CD8-positive, alpha-beta memory T cell (primary cell): Measurements from ENCODE around the gene DGKB. TPM values are rescaled to one million over a fixed set of nuclear protein-coding genes. Genes with fewer than 3 reads are reported as not detected.

Source experiments
- CTCF ChIA-PET: fragments of 350-600 bp; sonication (Branson Sonifier 250); formaldehyde crosslinking; loops from one replicate; lab custom pipeline; 2021; ENCODE audit warnings: antibody characterized with exemption; lab: Charles Lee
- POLR2A ChIA-PET: fragments of 350-600 bp; sonication (Branson Sonifier 250); formaldehyde crosslinking; loops from one replicate; lab custom pipeline; 2021; ENCODE audit warnings: antibody characterized with exemption; lab: Charles Lee
- DNase-seq, 5 donors: peaks; one replicate each; pipeline versions ENCODE4 v3.0.0 to v3.0.0-alpha.2; 2020 to 2022; ENCODE audit warnings: mixed read lengths in 1 of 5
- H3K27ac ChIP-seq: one replicate; pipeline ENCODE4 v1.7.0; 2013; ENCODE audit warnings: low read depth, mild to moderate bottlenecking, low read length, moderate library complexity
- H3K27me3 ChIP-seq: 2 replicates; pipeline ENCODE4 v1.7.0; 2013; ENCODE audit warnings: low read length, mild to moderate bottlenecking; ENCODE audit not compliant: insufficient read depth, poor library complexity, severe bottlenecking
- H3K36me3 ChIP-seq: 2 replicates; pipeline ENCODE4 v1.7.0; 2013; ENCODE audit warnings: mild to moderate bottlenecking, low read length, moderate library complexity; ENCODE audit not compliant: insufficient read depth
- H3K4me1 ChIP-seq: 2 replicates; pipeline ENCODE4 v1.7.0; 2013; ENCODE audit warnings: mild to moderate bottlenecking, low read length, moderate library complexity; ENCODE audit not compliant: insufficient read depth
- H3K4me3 ChIP-seq: 2 replicates; pipeline ENCODE4 v1.7.0; 2013; ENCODE audit warnings: mild to moderate bottlenecking, low read length
- H3K9me3 ChIP-seq: 2 replicates; pipeline ENCODE4 v1.7.0; 2013; ENCODE audit warnings: mild to moderate bottlenecking, low read length
- H3K27ac Mint-ChIP-seq, 8 donors: one replicate each; pipeline ENCODE4 v1.8.0; 2020 to 2021; ENCODE audit warnings: mixed read lengths in 8 of 8, mild to moderate bottlenecking in 6 of 8, inconsistent platforms in 3 of 8, moderate library complexity in 3 of 8
- H3K27me3 Mint-ChIP-seq, 2 donors: one replicate each; pipeline ENCODE4 v1.8.0; 2020 to 2021; ENCODE audit warnings: mixed read lengths in 2 of 2, mild to moderate bottlenecking in 1 of 2, moderate library complexity in 1 of 2
- H3K36me3 Mint-ChIP-seq, 3 donors: one replicate each; pipeline ENCODE4 v1.8.0; 2020 to 2021; ENCODE audit warnings: mixed read lengths in 3 of 3, inconsistent platforms in 1 of 3, mild to moderate bottlenecking in 1 of 3
- H3K4me1 Mint-ChIP-seq, 3 donors: one replicate each; pipeline ENCODE4 v1.8.0; 2020 to 2021; ENCODE audit warnings: mixed read lengths in 3 of 3, inconsistent platforms in 1 of 3, mild to moderate bottlenecking in 1 of 3
- H3K4me3 Mint-ChIP-seq, 7 donors: one replicate each; pipeline ENCODE4 v1.8.0; 2020 to 2021; ENCODE audit warnings: mixed read lengths in 7 of 7, mild to moderate bottlenecking in 6 of 7, moderate library complexity in 4 of 7, inconsistent platforms in 2 of 7
- H3K9me3 Mint-ChIP-seq, 5 donors: one replicate each; pipeline ENCODE4 v1.8.0; 2020 to 2022; ENCODE audit warnings: mixed read lengths in 5 of 5, mild to moderate bottlenecking in 3 of 5, moderate library complexity in 2 of 5, inconsistent platforms in 1 of 5
- polyA plus RNA-seq: library from polyadenylated mRNA; unstranded; fragments of 300-500 nt; fragmentation: Illumina TruSeq; gene quantifications from one replicate; pipeline ENCODE4 v1.2.3, GENCODE V29; 2021
- total RNA-seq, 2 experiments: library from RNA; stranded (reverse); gene quantifications; one replicate each; pipeline ENCODE4 v1.2.3, GENCODE V29; 2021

The DGKB gene
- total and polyA plus RNA-seq, 3 experiments from 2014 or later, result not detected

DNA sequence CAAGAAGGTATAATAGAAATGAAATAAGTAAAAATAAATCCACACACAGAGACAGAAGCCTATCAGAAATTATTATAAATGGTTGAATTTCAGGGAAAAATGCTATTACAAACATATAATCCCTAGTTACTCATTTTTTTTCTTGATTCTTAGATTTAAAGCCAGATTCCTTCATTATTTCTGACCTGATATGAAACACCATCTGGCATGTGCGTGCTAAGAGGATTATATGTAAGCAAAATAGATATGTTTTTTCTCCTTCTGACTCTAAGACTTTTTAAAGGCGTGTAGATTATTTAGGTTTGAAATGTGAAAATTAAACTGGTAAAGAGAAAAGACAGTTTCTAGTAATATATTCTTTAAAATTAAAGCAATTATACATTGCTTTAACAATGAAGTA lies 676.4 kb downstream of the DGKB start:
- Mint-ChIP-seq H3K36me3 (no peaks in the 10 kb centered on the region), H3K9me3 (peaks cover 0 to 2% (median 0%) of the 10 kb centered on the region in 5 donors), H3K27ac (no peak overlapping the region), H3K4me1 (peaks cover 0 to 4% (median 0%) of the 10 kb centered on the region in 3 donors), H3K4me3 (no peak overlapping the region), H3K27me3 (peaks cover 2 to 7% of the 10 kb centered on the region in 2 donors)
- no peak for DNase-seq
- Histone ChIP-seq H3K36me3 (no peaks in the 10 kb centered on the region), H3K27ac (no peak overlapping the region), H3K9me3 (no peaks in the 10 kb centered on the region), H3K4me1 (no peaks in the 10 kb centered on the region), H3K27me3 (no peaks in the 10 kb centered on the region), H3K4me3 (no peak overlapping the region)
- ChIA-PET POLR2A (no interaction called here), CTCF (no interaction called here)

DNA sequence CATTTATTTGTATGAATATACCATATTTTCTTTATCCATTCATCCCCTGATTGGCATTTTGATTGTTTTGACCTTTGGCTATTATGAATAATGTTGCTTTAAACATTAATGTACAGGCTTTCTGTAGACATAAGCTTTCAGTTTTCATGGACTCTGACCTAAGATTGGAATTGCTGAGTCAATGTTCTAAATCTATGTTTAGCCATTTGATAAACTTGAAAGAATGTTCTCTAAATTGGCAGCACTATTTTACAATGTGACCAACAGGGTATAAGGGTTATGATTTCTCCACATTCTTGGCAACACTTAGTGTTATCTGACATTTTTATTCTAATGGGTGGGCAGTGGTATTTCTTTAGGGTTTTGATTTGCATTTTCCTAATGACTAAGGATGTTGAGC lies 683.4 kb downstream of the DGKB start:
- DNase-seq, result no peak
- no peaks in the 10 kb centered on the region for H3K36me3 ChIP-seq
- Mint-ChIP-seq H3K27ac (no peak overlapping the region), H3K36me3 (no peaks in the 10 kb centered on the region), H3K9me3 (peaks cover 0 to 2% (median 0%) of the 10 kb centered on the region in 5 donors), H3K4me3 (no peak overlapping the region), H3K27me3 (peaks cover 0 to 2% of the 10 kb centered on the region in 2 donors), H3K4me1 (peaks cover 0 to 4% (median 0%) of the 10 kb centered on the region in 3 donors)
- no peak overlapping the region for H3K27ac ChIP-seq
- no peak overlapping the region for H3K4me3 ChIP-seq
- ChIA-PET POLR2A (no interaction called here), CTCF (no interaction called here)
- H3K4me1 ChIP-seq, result no peaks in the 10 kb centered on the region
- no peaks in the 10 kb centered on the region for H3K9me3 ChIP-seq
- no peaks in the 10 kb centered on the region for H3K27me3 ChIP-seq

DNA sequence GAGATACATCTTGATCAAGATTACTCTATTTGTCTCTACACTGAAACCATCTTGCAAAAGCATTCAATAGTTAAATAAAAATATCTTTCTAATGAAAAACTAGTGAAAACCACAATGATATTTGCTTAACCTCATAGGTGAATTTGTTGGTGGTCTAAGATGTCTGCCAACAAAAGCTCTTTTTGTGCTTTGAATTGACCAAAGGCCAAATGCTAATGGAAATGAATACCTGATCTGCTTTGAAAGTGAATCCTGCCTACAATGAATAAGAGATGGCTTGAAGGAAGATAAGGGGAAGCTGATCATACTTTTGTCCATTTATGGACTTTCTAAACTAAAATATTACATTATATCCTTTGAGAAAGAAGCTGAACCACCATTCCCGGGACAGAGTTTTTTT lies 684.2 kb downstream of the DGKB start:
- Mint-ChIP-seq H3K27me3 (no peaks in the 10 kb centered on the region), H3K36me3 (no peaks in the 10 kb centered on the region), H3K4me3 (no peak overlapping the region), H3K4me1 (peaks cover 0 to 4% (median 0%) of the 10 kb centered on the region in 3 donors), H3K9me3 (no peaks in the 10 kb centered on the region), H3K27ac (no peak overlapping the region)
- Histone ChIP-seq H3K4me3 (no peak overlapping the region), H3K27ac (no peak overlapping the region), H3K9me3 (no peaks in the 10 kb centered on the region), H3K27me3 (no peaks in the 10 kb centered on the region), H3K4me1 (no peaks in the 10 kb centered on the region), H3K36me3 (no peaks in the 10 kb centered on the region)
- ChIA-PET POLR2A (no interaction called here), CTCF (no interaction called here)
- DNase-seq, result no peak

DNA sequence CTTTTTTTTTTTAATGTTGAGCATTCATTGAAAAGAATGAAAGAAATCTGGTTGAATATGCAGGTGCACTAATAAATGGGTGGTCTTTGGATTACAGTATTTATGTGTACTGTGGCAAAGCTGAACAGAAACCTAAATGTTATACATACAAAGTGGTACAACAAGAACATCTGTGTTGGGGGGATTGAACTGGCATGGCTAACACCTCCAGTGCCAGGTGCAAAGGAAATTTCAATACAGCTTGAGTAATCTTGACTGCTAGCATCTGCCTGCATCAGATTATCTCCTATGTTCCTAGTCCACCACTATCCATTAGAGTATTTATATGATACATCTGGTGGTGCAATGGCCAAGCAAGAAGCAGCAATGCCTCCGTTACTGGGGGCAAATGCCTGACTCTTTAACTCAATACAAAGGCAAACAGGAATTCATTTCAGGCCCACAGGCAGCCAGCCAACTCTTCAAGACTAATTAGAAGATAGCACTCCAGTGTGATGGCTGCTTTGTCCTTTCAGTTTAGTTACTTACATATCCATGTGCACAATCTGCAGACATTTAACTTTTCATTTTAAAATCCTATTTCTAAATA lies 692.6 kb downstream of the DGKB start:
- CTCF ChIA-PET, result no interaction called here
- Mint-ChIP-seq H3K4me1 (peaks cover 0 to 5% (median 0%) of the 10 kb centered on the region in 3 donors), H3K27ac (no peak overlapping the region), H3K27me3 (peaks cover 2 to 4% of the 10 kb centered on the region in 2 donors), H3K4me3 (no peak overlapping the region), H3K9me3 (no peaks in the 10 kb centered on the region), H3K36me3 (no peaks in the 10 kb centered on the region)
- Histone ChIP-seq H3K27me3 (no peaks in the 10 kb centered on the region), H3K27ac (no peak overlapping the region), H3K36me3 (no peaks in the 10 kb centered on the region), H3K4me3 (no peak overlapping the region), H3K4me1 (no peaks in the 10 kb centered on the region), H3K9me3 (no peaks in the 10 kb centered on the region)
- POLR2A ChIA-PET, result no interaction called here
- DNase-seq, result no peak

DNA sequence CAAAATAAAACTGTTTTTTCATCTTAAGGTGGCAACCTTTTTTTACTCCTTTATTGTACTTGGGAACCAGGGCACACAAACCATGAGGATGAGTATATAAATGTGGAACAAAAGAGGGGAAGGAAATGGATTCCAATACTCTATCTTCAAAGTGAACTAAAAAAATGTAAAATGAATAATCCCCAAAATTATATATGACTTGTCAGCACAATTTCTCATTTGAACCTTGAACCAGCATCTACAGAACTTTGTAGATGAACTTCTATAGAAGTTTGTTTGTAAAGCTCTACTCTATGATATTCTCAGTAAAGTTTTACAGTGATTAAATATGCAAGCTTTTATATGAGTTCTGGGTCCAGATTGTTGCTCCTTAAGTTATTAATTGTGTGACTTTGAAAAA lies 694.8 kb downstream of the DGKB start:
- Histone ChIP-seq H3K27ac (no peak overlapping the region), H3K4me1 (no peaks in the 10 kb centered on the region), H3K9me3 (no peaks in the 10 kb centered on the region), H3K4me3 (no peak overlapping the region), H3K36me3 (no peaks in the 10 kb centered on the region), H3K27me3 (no peaks in the 10 kb centered on the region)
- H3K27ac Mint-ChIP-seq, result no peak overlapping the region
- no peak overlapping the region for H3K4me3 Mint-ChIP-seq
- no peaks in the 10 kb centered on the region for H3K36me3 Mint-ChIP-seq
- CTCF ChIA-PET, result no interaction called here
- H3K27me3 Mint-ChIP-seq, result peaks cover 1 to 4% of the 10 kb centered on the region in 2 donors
- POLR2A ChIA-PET, result no interaction called here
- no peaks in the 10 kb centered on the region for H3K9me3 Mint-ChIP-seq
- H3K4me1 Mint-ChIP-seq, result peaks cover 0 to 5% (median 0%) of the 10 kb centered on the region in 3 donors
- no peak for DNase-seq

DNA sequence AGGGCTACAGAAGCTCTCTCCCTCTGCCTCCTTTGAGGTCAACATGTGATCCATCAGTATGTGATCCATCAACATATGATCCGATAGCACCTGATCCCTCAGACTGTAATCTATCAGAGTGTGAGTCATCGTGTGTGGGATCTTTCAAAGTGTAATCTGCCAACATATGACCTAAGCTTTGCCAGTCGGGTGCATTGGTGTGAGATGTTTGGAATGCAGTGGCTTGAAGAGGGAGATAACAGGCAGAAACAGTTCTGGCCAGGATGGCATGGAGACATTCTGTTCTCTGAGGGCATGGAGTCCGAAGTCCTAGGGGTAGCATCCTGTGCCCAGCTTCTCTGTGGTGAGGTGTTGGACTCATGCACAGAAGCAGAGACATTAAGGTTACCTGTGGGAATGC lies 695.4 kb downstream of the DGKB start:
- DNase-seq, result no peak
- H3K36me3 Mint-ChIP-seq, result no peaks in the 10 kb centered on the region
- H3K9me3 ChIP-seq, result no peaks in the 10 kb centered on the region
- H3K27me3 Mint-ChIP-seq, result no peaks in the 10 kb centered on the region
- no peaks in the 10 kb centered on the region for H3K27me3 ChIP-seq
- H3K9me3 Mint-ChIP-seq, result no peaks in the 10 kb centered on the region
- no peaks in the 10 kb centered on the region for H3K4me1 ChIP-seq
- peaks cover 0 to 5% (median 0%) of the 10 kb centered on the region in 3 donors for H3K4me1 Mint-ChIP-seq
- no peak overlapping the region for H3K27ac ChIP-seq
- no peaks in the 10 kb centered on the region for H3K36me3 ChIP-seq
- ChIA-PET CTCF (no interaction called here), POLR2A (no interaction called here)
- H3K4me3 Mint-ChIP-seq, result no peak overlapping the region
- no peak overlapping the region for H3K4me3 ChIP-seq
- no peak overlapping the region for H3K27ac Mint-ChIP-seq

DNA sequence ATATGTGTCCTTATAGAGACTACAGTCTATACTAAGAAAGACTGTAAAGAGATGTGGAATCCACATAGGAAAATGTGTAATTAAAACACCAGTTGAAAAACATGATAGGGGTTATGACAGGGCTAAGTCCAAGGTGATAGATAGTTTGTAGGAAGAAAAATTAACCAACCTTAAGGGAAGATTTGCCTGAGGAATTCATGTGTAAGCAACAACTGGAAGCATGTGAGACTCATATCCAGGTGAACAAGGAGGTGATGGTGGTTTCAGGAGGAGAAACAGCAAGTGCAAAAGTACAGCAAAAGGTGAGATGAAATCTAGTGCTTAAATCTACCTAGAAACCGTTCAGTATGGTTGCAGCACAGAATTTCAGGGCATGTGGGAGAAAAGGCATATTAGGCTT lies 696.4 kb downstream of the DGKB start:
- no peaks in the 10 kb centered on the region for H3K9me3 Mint-ChIP-seq
- Histone ChIP-seq H3K36me3 (no peaks in the 10 kb centered on the region), H3K27me3 (no peaks in the 10 kb centered on the region), H3K9me3 (no peaks in the 10 kb centered on the region), H3K4me1 (no peaks in the 10 kb centered on the region), H3K27ac (no peak overlapping the region), H3K4me3 (no peak overlapping the region)
- ChIA-PET CTCF (no interaction called here), POLR2A (no interaction called here)
- H3K4me3 Mint-ChIP-seq, result no peak overlapping the region
- no peak for DNase-seq
- H3K27ac Mint-ChIP-seq, result no peak overlapping the region
- H3K36me3 Mint-ChIP-seq, result no peaks in the 10 kb centered on the region
- H3K27me3 Mint-ChIP-seq, result no peaks in the 10 kb centered on the region
- peaks cover 0 to 5% (median 0%) of the 10 kb centered on the region in 3 donors for H3K4me1 Mint-ChIP-seq

DNA sequence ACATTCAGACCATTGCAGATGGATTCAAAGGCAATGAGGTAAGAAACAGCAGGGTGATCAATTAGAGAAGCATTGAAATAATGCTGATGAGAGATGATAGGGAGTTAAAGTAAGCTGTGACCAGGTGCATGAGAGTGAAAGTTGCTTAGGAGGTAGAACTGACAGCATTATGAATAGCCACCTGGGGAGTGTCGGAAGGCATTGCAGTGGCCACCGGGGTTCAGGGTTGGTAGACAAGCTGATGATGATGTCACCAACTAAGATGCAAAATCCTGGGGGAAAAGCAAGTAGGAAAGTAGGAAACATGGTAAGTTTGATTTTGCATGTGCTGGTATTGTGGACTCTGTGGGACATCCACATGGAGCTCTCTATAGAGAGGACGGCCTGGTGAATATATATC lies 701.2 kb downstream of the DGKB start:
- Mint-ChIP-seq H3K9me3 (peaks cover 0 to 1% (median 0%) of the 10 kb centered on the region in 5 donors), H3K27me3 (peaks cover 0 to 2% of the 10 kb centered on the region in 2 donors), H3K4me3 (no peak overlapping the region), H3K4me1 (no peaks in the 10 kb centered on the region), H3K27ac (no peak overlapping the region), H3K36me3 (no peaks in the 10 kb centered on the region)
- H3K27me3 ChIP-seq, result no peaks in the 10 kb centered on the region
- ChIA-PET CTCF (no interaction called here), POLR2A (no interaction called here)
- no peak for DNase-seq
- no peak overlapping the region for H3K4me3 ChIP-seq
- H3K36me3 ChIP-seq, result no peaks in the 10 kb centered on the region
- H3K27ac ChIP-seq, result no peak overlapping the region
- H3K9me3 ChIP-seq, result no peaks in the 10 kb centered on the region
- H3K4me1 ChIP-seq, result no peaks in the 10 kb centered on the region
